H1 (cell line): ENCODE measurements around the gene FHL1. TPM values are rescaled to one million over a fixed set of nuclear protein-coding genes. Genes with fewer than 3 reads are reported as not detected.

Experiments used
- CTCF ChIA-PET: fragments of 300-600 bp; sonication (Branson Sonifier 250); formaldehyde crosslinking; loops from one replicate; lab custom pipeline; 2021; ENCODE audit not compliant: partially characterized antibody; lab: Charles Lee
- POLR2A ChIA-PET: fragments of 300-600 bp; sonication (Branson Sonifier 250); formaldehyde crosslinking; loops from one replicate; lab custom pipeline; 2021; ENCODE audit warnings: inconsistent platforms; ENCODE audit not compliant: partially characterized antibody; lab: Charles Lee
- DNase-seq, 2 experiments: peaks; one replicate each; pipeline versions ENCODE4 v3.0.0 to v3.0.0-alpha.2; 2010 to 2022; ENCODE audit warnings: low spot score in 2 of 2, low read depth in 1 of 2, mixed read lengths in 1 of 2
- FAIRE-seq: peaks from 2 replicates; lab custom pipeline; 2011; peaks lifted over from hg19 to GRCh38; lab: Jason Lieb, UNC
- H2AFZ ChIP-seq: 2 replicates; pipeline ENCODE4 v1.8.1; 2012; ENCODE audit warnings: low read length, inconsistent platforms
- H2AK5ac ChIP-seq: 2 replicates; pipeline ENCODE4 v1.6.1; 2013; ENCODE audit warnings: low read depth, low read length
- H2BK120ac ChIP-seq: replicated peaks from 2 replicates; pipeline ENCODE3; 2013; ENCODE audit warnings: low read depth, low read length, inconsistent platforms
- H2BK12ac ChIP-seq: 2 replicates; pipeline ENCODE4 v1.6.1; 2013; ENCODE audit warnings: low read depth, low read length
- H2BK15ac ChIP-seq: 2 replicates; pipeline ENCODE4 v1.6.1; 2013; ENCODE audit warnings: low read length
- H2BK20ac ChIP-seq: 2 replicates; pipeline ENCODE4 v1.6.1; 2013; ENCODE audit warnings: low read length
- H2BK5ac ChIP-seq: 2 replicates; pipeline ENCODE4 v1.6.1; 2013; ENCODE audit warnings: low read depth, low read length
- H3K14ac ChIP-seq: 2 replicates; pipeline ENCODE4 v1.6.1; 2013; ENCODE audit warnings: inconsistent platforms; ENCODE audit not compliant: insufficient read length
- H3K18ac ChIP-seq: 2 replicates; pipeline ENCODE4 v1.6.1; 2013; ENCODE audit warnings: low read length; ENCODE audit errors: extremely low read depth
- H3K23ac ChIP-seq: 2 replicates; pipeline ENCODE4 v1.6.1; 2013; ENCODE audit warnings: inconsistent platforms; ENCODE audit not compliant: insufficient read length
- H3K23me2 ChIP-seq: 2 replicates; pipeline ENCODE4 v1.6.1; 2013; ENCODE audit warnings: low read depth, low read length
- H3K27ac ChIP-seq: 2 replicates; pipeline ENCODE4 v1.6.1; 2011; ENCODE audit warnings: low read depth, low read length, inconsistent platforms
- H3K27me3 ChIP-seq, 4 experiments: replicated peaks in 1 of 4; 1 replicate in 1 of 4; 2 replicates in 3 of 4; pipeline versions ENCODE4 v1.6.1 to v1.8.1; 2011 to 2013; ENCODE audit warnings: low read length in 3 of 4, mild to moderate bottlenecking in 3 of 4, inconsistent platforms in 2 of 4, mixed read lengths in 2 of 4, moderate library complexity in 1 of 4; ENCODE audit not compliant: control insufficient read depth in 3 of 4, insufficient read depth in 3 of 4; ENCODE audit errors: extremely low read depth in 1 of 4
- H3K36me3 ChIP-seq, 4 experiments: 2 replicates each; pipeline versions ENCODE4 v1.6.1 to v1.8.1; 2011 to 2013; ENCODE audit warnings: mild to moderate bottlenecking in 4 of 4, low read length in 3 of 4, moderate library complexity in 2 of 4, control low read depth in 1 of 4, inconsistent platforms in 1 of 4; ENCODE audit not compliant: insufficient read depth in 4 of 4, control insufficient read depth in 2 of 4
- H3K4ac ChIP-seq: replicated peaks from 2 replicates; pipeline ENCODE3; 2013; ENCODE audit warnings: low read length, low read depth, mixed read lengths, inconsistent platforms; ENCODE audit not compliant: insufficient read length
- H3K4me1 ChIP-seq, 4 experiments: replicated peaks in 1 of 4; 1 replicate in 1 of 4; 2 replicates in 3 of 4; pipeline versions ENCODE4 v1.6.1 to v1.8.1; 2011 to 2013; ENCODE audit warnings: low read length in 3 of 4, inconsistent platforms in 2 of 4, mixed read lengths in 1 of 4; ENCODE audit not compliant: insufficient read depth in 4 of 4, control insufficient read depth in 3 of 4
- H3K4me2 ChIP-seq, 2 experiments: 2 replicates each; pipeline versions ENCODE4 v1.6.1 to v1.8.1; 2011 to 2013; ENCODE audit warnings: low read depth in 2 of 2, low read length in 2 of 2, control low read depth in 1 of 2, inconsistent platforms in 1 of 2, mild to moderate bottlenecking in 1 of 2; ENCODE audit not compliant: insufficient read depth in 1 of 2
- H3K4me3 ChIP-seq, 4 experiments: fragments of 200-600, 300-600 bp in 1 of 4; sonication (generic), shearing (Covaris generic), sonication (Bioruptor Twin) in 1 of 4; 2 replicates each; pipeline versions ENCODE4 v1.5.1 to v1.8.1; 2011 to 2016; ENCODE audit warnings: low read length in 4 of 4, low read depth in 3 of 4, control low read depth in 2 of 4, inconsistent platforms in 2 of 4, mild to moderate bottlenecking in 2 of 4, mixed read lengths in 1 of 4, moderate library complexity in 1 of 4; ENCODE audit not compliant: insufficient read depth in 2 of 4; ENCODE audit errors: extremely low read depth in 1 of 4
- H3K56ac ChIP-seq: replicated peaks from 2 replicates; pipeline ENCODE3; 2013; ENCODE audit warnings: low read depth, mild to moderate bottlenecking, mixed read lengths, low read length, inconsistent platforms; ENCODE audit not compliant: insufficient read length
- H3K79me1 ChIP-seq: 2 replicates; pipeline ENCODE4 v1.6.1; 2013; ENCODE audit warnings: low read depth, low read length, control low read depth
- H3K79me2 ChIP-seq, 2 experiments: 2 replicates each; pipeline versions ENCODE4 v1.6.1 to v1.8.1; 2012 to 2013; ENCODE audit warnings: low read length in 2 of 2, mild to moderate bottlenecking in 2 of 2, inconsistent platforms in 1 of 2; ENCODE audit not compliant: insufficient read depth in 2 of 2, control insufficient read depth in 1 of 2
- H3K9ac ChIP-seq, 4 experiments: replicated peaks in 1 of 4; 1 replicate in 1 of 4; 2 replicates in 3 of 4; pipeline versions ENCODE4 v1.6.1 to v1.8.1; 2011 to 2013; ENCODE audit warnings: low read depth in 3 of 4, low read length in 3 of 4, control low read depth in 2 of 4, mild to moderate bottlenecking in 2 of 4, moderate library complexity in 2 of 4, inconsistent platforms in 1 of 4; ENCODE audit errors: extremely low read depth in 1 of 4
- H3K9me3 ChIP-seq, 2 experiments: 2 replicates each; pipeline versions ENCODE4 v1.6.1 to v1.8.1; 2012 to 2013; ENCODE audit warnings: mild to moderate bottlenecking in 2 of 2, moderate library complexity in 2 of 2, control low read depth in 1 of 2, inconsistent platforms in 1 of 2, low read depth in 1 of 2, low read length in 1 of 2, mixed read lengths in 1 of 2; ENCODE audit not compliant: insufficient read depth in 2 of 2
- H4K20me1 ChIP-seq, 2 experiments: replicated peaks in 1 of 2; 2 replicates each; pipeline versions ENCODE3 to v1.8.1; 2011 to 2013; ENCODE audit warnings: inconsistent platforms in 2 of 2, low read length in 2 of 2, mild to moderate bottlenecking in 1 of 2; ENCODE audit not compliant: insufficient read depth in 2 of 2, control insufficient read depth in 1 of 2
- H4K5ac ChIP-seq: 2 replicates; pipeline ENCODE4 v1.6.1; 2013; ENCODE audit warnings: low read length, low read depth, mixed read lengths, inconsistent platforms; ENCODE audit not compliant: insufficient read length
- H4K8ac ChIP-seq: 2 replicates; pipeline ENCODE4 v1.8.0; 2013; ENCODE audit warnings: mild to moderate bottlenecking, moderate library complexity, low read length, inconsistent platforms; ENCODE audit not compliant: insufficient read depth; ENCODE audit errors: extremely low read depth
- H4K91ac ChIP-seq: replicated peaks from 2 replicates; pipeline ENCODE3; 2013; ENCODE audit warnings: low read length, mixed read lengths, inconsistent platforms; ENCODE audit not compliant: insufficient read length
- ASH2L ChIP-seq: fragments of 200-600, 300-600 bp; sonication (generic); IDR thresholded peaks from one replicate; pipeline ENCODE4 v1.7.1; 2017; ENCODE audit warnings: low read length
- BACH1 ChIP-seq: IDR thresholded peaks from 2 replicates; pipeline ENCODE4 v1.6.1; 2012; ENCODE audit warnings: low read length, improper control_type of control experiment
- CBX5 ChIP-seq: fragments of 300-800, 300-1000 bp; sonication (generic); IDR thresholded peaks from 2 replicates; pipeline ENCODE4 v1.7.1; 2016; ENCODE audit warnings: antibody characterized with exemption, low read length, low read depth
- FOSL1 ChIP-seq: IDR thresholded peaks from 2 replicates; pipeline ENCODE4 v1.6.1; 2011; ENCODE audit warnings: mild to moderate bottlenecking, low read depth, low read length, moderate library complexity; ENCODE audit not compliant: insufficient read depth
- GABPA ChIP-seq: IDR thresholded peaks from 2 replicates; pipeline ENCODE4 v1.6.1; 2011; ENCODE audit warnings: mild to moderate bottlenecking, low read length, moderate library complexity, borderline replicate concordance; ENCODE audit not compliant: insufficient read depth
- JUND ChIP-seq: IDR thresholded peaks from 2 replicates; pipeline ENCODE4 v1.6.1; 2011; ENCODE audit warnings: mild to moderate bottlenecking, improper control_type of control experiment, low read length
- PHF8 ChIP-seq: fragments of 200-600 bp; sonication (generic); conservative IDR thresholded peaks from 2 replicates; pipeline ENCODE4 v1.7.1; 2012; ENCODE audit warnings: low read depth, mild to moderate bottlenecking, inconsistent platforms, low read length, moderate library complexity
- SAP30 ChIP-seq: fragments of 300-600 bp; sonication (generic); IDR thresholded peaks from 2 replicates; pipeline ENCODE4 v1.7.1; 2012; ENCODE audit warnings: low read length, moderate library complexity, mild to moderate bottlenecking, inconsistent platforms; ENCODE audit not compliant: insufficient read depth, insufficient replicate concordance
- SUZ12 ChIP-seq: fragments of 200-600 bp; sonication (generic); IDR thresholded peaks from 2 replicates; pipeline ENCODE4 v1.6.1; 2012; ENCODE audit warnings: mild to moderate bottlenecking, inconsistent platforms, low read length, moderate library complexity, mixed read lengths
- TAF1 ChIP-seq: IDR thresholded peaks from 2 replicates; pipeline ENCODE4 v1.6.1; 2011; ENCODE audit warnings: mild to moderate bottlenecking, low read depth, low read length
- TBP ChIP-seq: IDR thresholded peaks from 2 replicates; pipeline ENCODE4 v1.6.1; 2011; ENCODE audit warnings: low read depth, low read length, improper control_type of control experiment
- TCF12 ChIP-seq: IDR thresholded peaks from 2 replicates; pipeline ENCODE4 v1.6.1; 2011; ENCODE audit warnings: low read depth, mild to moderate bottlenecking, low read length
- TEAD4 ChIP-seq: IDR thresholded peaks from 2 replicates; pipeline ENCODE4 v1.6.1; 2012; ENCODE audit warnings: low read depth, low read length, inconsistent platforms, mixed read lengths
- WGBS, 2 experiments: shearing (Covaris generic) in 1 of 2; methylation state at CpG; one replicate each; pipeline versions ENCODE4 v1.1.6 to v1.1.7; 2013 to 2015; ENCODE audit warnings: low lambda C conversion rate in 2 of 2, mixed read lengths in 2 of 2, inconsistent platforms in 1 of 2, low coverage in 1 of 2, missing lambda C conversion rate in 1 of 2; ENCODE audit not compliant: insufficient replicate concordance in 2 of 2, insufficient coverage in 1 of 2, insufficient read length in 1 of 2; ENCODE audit errors: extremely low coverage in 1 of 2, missing lambda C conversion rate in 1 of 2; 5-methylcytosine and 5-hydroxymethylcytosine counted together
- polyA plus RNA-seq, 7 experiments: library from polyadenylated mRNA; depleted of rRNA in 3 of 7; stranded (reverse) in 5 of 7; unstranded in 2 of 7; fragments of >200 nt in 5 of 7; fragments of 200-250 nt in 2 of 7; gene quantifications; 1 replicate in 5 of 7; 2 replicates in 1 of 7; 4 replicates in 1 of 7; pipeline versions ENCODE4 v1.2.1 to v1.2.3, GENCODE V29; 2011 to 2013; ENCODE audit warnings: missing spikeins in 2 of 7, mixed read lengths in 2 of 7
- total RNA-seq: library from RNA; stranded (reverse); fragmentation: NEBNext Ultra II Directional; extraction: Animal tissue kit (Norgen Biotek cat#: 25700); gene quantifications from 2 replicates; pipeline ENCODE4 v1.2.1, GENCODE V29; 2021

The FHL1 gene
- total and polyA plus RNA-seq, 2 of the 8 experiments (the other 6 are each of a cell fraction or from before 2014, with no cell fraction given) = 45.0 to 56.5 TPM

DNA sequence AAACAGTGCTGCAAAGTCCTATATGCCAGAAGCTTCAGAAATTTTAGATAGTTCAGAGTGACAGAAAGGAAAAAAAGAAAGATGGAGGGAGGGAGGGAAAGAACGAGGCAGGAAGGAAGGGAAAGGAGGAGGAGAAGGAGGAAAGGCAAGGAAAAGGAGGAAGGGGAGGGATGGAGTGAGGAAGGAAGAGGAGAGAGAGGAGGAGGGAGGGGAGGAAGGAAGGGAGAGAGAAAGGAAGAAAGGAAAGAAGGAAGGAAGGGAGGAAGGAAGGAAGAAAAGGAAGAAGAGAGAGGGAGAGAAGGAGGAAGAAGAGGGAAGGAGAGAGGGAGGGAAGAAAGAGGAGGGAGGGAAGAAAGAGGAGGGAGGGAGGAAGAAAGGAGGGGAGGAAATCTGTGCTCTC lies 42.4 kb upstream of the FHL1 start:
- Histone ChIP-seq H3K9me3 (no peaks in the 10 kb centered on the region), H3K27ac (no peak overlapping the region), H3K23ac (no peak overlapping the region), H4K20me1 (no peaks in the 10 kb centered on the region), H3K27me3 (no peaks in the 10 kb centered on the region), H3K36me3 (no peaks in the 10 kb centered on the region), H3K4me1 (no peaks in the 10 kb centered on the region), H3K4me2 (no peak overlapping the region), H3K79me1 (no peaks in the 10 kb centered on the region), H3K18ac (no peak overlapping the region), H3K14ac (no peak overlapping the region), H2BK12ac (no peak overlapping the region), H4K5ac (no peak overlapping the region), H3K79me2 (no peaks in the 10 kb centered on the region), H2AFZ (no peak overlapping the region), H4K8ac (no peak overlapping the region), H3K4ac (no peak overlapping the region), H2BK5ac (no peak overlapping the region), H2BK15ac (no peak overlapping the region), H2BK20ac (no peak overlapping the region), H2AK5ac (no peak overlapping the region), H2BK120ac (no peak overlapping the region), H3K56ac (no peak overlapping the region), H3K4me3 (no peak overlapping the region), H4K91ac (no peak overlapping the region), H3K23me2 (no peaks in the 10 kb centered on the region), H3K9ac (no peak overlapping the region)
- DNase-seq = no peak
- TF ChIP-seq JUND (no peak), TAF1 (no peak), CBX5 (no peak), ASH2L (no peak), SAP30 (no peak), FOSL1 (no peak), GABPA (no peak), TEAD4 (no peak), TCF12 (no peak), BACH1 (no peak), TBP (no peak), SUZ12 (no peak), PHF8 (no peak)
- ChIA-PET CTCF (interaction anchor here (0.6 kb wide), 1 partner anchor 46 kb away, joined by 3 read pairs; no protein-coding TSS in a partner anchor), POLR2A (no interaction called here)
- 50% methylated on average over 1 of the region's 1 CpG; no CpG with 5 or more reads in 1 of the 2 experiments for WGBS, 2 experiments
- no peak for FAIRE-seq
